Fibroblast of lung (primary cell): Measurements from ENCODE around the gene SLC25A31.

ENCODE experiments used
- EZH2 ChIP-seq: IDR thresholded peaks from 2 replicates; pipeline ENCODE4 v1.5.1; 2012; ENCODE audit warnings: low read length, control low read depth, mild to moderate bottlenecking; ENCODE audit errors: missing control alignments
- TF ChIP-seq, protein P1 (sequence below), 2 donors: IDR thresholded peaks in 1 of 2; conservative IDR thresholded peaks in 1 of 2; 1 replicate in 1 of 2; 2 replicates in 1 of 2; pipeline ENCODE4 v1.5.1; 2011 to 2012; ENCODE audit warnings: low read length in 2 of 2, control low read depth in 1 of 2, inconsistent platforms in 1 of 2, low read depth in 1 of 2, mild to moderate bottlenecking in 1 of 2

DNA sequence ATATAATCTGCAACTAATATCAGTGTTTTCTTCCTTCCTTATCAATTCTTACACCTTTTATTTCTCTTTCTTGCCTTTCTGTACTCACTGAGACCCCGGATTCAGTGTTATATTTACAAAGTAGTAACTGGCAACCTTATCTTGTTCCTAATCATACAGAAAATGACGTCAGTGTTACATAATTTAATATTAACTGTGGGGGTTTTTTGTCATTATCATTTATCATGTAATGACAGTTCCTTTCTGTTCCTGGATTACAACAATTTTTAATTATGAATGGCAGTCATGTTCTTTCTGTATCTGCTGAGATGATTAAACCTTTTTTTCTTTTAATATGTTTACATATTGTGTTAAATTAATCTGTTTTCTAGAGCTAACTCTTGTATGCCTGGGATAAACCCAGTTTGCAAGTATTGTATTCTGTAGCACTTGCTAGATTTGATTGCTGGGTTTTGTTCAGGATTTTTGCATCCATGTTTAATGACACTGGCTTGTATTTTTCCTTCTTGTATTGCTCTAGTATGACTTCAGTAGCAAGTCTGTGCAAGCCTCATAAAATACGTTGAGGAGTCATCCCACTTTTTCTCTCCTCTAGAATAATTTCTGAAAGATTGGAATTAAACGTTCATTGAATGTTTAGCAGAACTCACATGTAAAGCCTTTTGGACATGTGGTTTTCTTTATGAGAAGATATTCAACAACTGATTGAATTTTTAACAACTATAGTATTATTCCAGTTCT, 41.5 kb downstream of the SLC25A31 start:
- TF ChIP-seq, protein P1, sequence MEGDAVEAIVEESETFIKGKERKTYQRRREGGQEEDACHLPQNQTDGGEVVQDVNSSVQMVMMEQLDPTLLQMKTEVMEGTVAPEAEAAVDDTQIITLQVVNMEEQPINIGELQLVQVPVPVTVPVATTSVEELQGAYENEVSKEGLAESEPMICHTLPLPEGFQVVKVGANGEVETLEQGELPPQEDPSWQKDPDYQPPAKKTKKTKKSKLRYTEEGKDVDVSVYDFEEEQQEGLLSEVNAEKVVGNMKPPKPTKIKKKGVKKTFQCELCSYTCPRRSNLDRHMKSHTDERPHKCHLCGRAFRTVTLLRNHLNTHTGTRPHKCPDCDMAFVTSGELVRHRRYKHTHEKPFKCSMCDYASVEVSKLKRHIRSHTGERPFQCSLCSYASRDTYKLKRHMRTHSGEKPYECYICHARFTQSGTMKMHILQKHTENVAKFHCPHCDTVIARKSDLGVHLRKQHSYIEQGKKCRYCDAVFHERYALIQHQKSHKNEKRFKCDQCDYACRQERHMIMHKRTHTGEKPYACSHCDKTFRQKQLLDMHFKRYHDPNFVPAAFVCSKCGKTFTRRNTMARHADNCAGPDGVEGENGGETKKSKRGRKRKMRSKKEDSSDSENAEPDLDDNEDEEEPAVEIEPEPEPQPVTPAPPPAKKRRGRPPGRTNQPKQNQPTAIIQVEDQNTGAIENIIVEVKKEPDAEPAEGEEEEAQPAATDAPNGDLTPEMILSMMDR (conservative IDR thresholded peaks at IDR 0.05 in 1 of 2, IDR thresholded peaks at IDR 0.05 in 1 of 2; ENCODE audit: low read depth in 1 of 2, low read length in 2 of 2): no peak
- no peak for TF ChIP-seq EZH2
